K562 (cell line): Measurements from ENCODE around the gene AUNIP. TPM values are rescaled to one million over a fixed set of nuclear protein-coding genes. Genes with fewer than 3 reads are reported as not detected.

Experiments
- ATAC-seq: fragments of 200-7000 bp; cut with Tn5 transposase; 3 replicates; pipeline ENCODE4 v1.9.1; 2020; ENCODE audit warnings: moderate library complexity
- BruUV-seq: library from RNA; stranded (reverse); fragments of 400-500 nt; replicated peaks from 2 replicates; lab custom pipeline; 2021; lab: Mats Ljungman, UMichigan
- CTCF ChIA-PET: fragments of 300-600 bp; formaldehyde crosslinking; extraction: SDS; loops from one replicate; lab custom pipeline; 2021; ENCODE audit warnings: low intra/inter-chr PET ratio; lab: Yijun Ruan, JAX
- POLR2A ChIA-PET: fragments of 300-600, 350-650 bp; sonication (Branson Sonifier 250); formaldehyde crosslinking; extraction: SDS; loops from one replicate; lab custom pipeline; 2021; ENCODE audit warnings: antibody characterized with exemption, inconsistent platforms; lab: Yijun Ruan, JAX
- DNase-seq, 4 experiments: peaks; one replicate each; pipeline versions ENCODE4 v3.0.0 to v3.0.0-alpha.2; 2011 to 2018; ENCODE audit warnings: low spot score in 3 of 4, mixed read lengths in 3 of 4; ENCODE audit errors: extremely low read depth in 1 of 4
- FAIRE-seq: peaks from 2 replicates; lab custom pipeline; 2011; peaks lifted over from hg19 to GRCh38; lab: Jason Lieb, UNC
- H2AFZ ChIP-seq: 2 replicates; pipeline ENCODE4 v1.6.0; 2011; ENCODE audit warnings: low read depth, low read length, control low read depth, inconsistent platforms
- H3K27ac ChIP-seq: fragments of 200-600 bp; 3 replicates; pipeline ENCODE4 v1.8.0; 2011; ENCODE audit warnings: low read depth, mild to moderate bottlenecking, control low read depth, inconsistent platforms, low read length, moderate library complexity, mixed read lengths; ENCODE audit errors: extremely low read depth
- H3K27me3 ChIP-seq, 2 experiments: fragments of 300-600 bp in 1 of 2; 2 replicates in 1 of 2; 3 replicates in 1 of 2; pipeline versions ENCODE4 v1.6.0 to v1.8.0; 2011; ENCODE audit warnings: inconsistent platforms in 2 of 2, low read length in 2 of 2, mild to moderate bottlenecking in 1 of 2, mixed read lengths in 1 of 2, moderate library complexity in 1 of 2; ENCODE audit not compliant: control insufficient read depth in 2 of 2, insufficient read depth in 2 of 2
- H3K36me3 ChIP-seq: fragments of 300-600 bp; 3 replicates; pipeline ENCODE4 v1.8.0; 2011; ENCODE audit warnings: mild to moderate bottlenecking, low read length, inconsistent platforms; ENCODE audit not compliant: control insufficient read depth, insufficient read depth
- H3K4me1 ChIP-seq, 2 experiments: fragments of 200-600 bp in 1 of 2; replicated peaks in 1 of 2; 2 replicates in 1 of 2; 3 replicates in 1 of 2; pipeline versions ENCODE4 v1.5.1 to v1.8.0; 2011; ENCODE audit warnings: inconsistent platforms in 2 of 2, low read length in 2 of 2, mild to moderate bottlenecking in 1 of 2, mixed read lengths in 1 of 2, moderate library complexity in 1 of 2; ENCODE audit not compliant: control insufficient read depth in 2 of 2, insufficient read depth in 2 of 2
- H3K4me2 ChIP-seq: 2 replicates; pipeline ENCODE4 v1.6.1; 2011; ENCODE audit warnings: low read length, control low read depth, inconsistent platforms, mixed read lengths; ENCODE audit not compliant: insufficient read depth
- H3K4me3 ChIP-seq: fragments of 200-600 bp; sonication (generic), shearing (Covaris generic); 2 replicates; pipeline ENCODE4 v1.5.1; 2016; ENCODE audit warnings: control low read depth, inconsistent platforms
- H3K79me2 ChIP-seq: fragments of 200-600 bp; 3 replicates; pipeline ENCODE4 v1.8.0; 2011; ENCODE audit warnings: low read length, inconsistent platforms; ENCODE audit not compliant: control insufficient read depth, insufficient read depth
- H3K9ac ChIP-seq, 2 experiments: 2 replicates each; pipeline versions ENCODE4 v1.6.0 to v1.6.1; 2011; ENCODE audit warnings: low read depth in 2 of 2, low read length in 2 of 2, control low read depth in 1 of 2, inconsistent platforms in 1 of 2, mild to moderate bottlenecking in 1 of 2, mixed read lengths in 1 of 2; ENCODE audit not compliant: insufficient read depth in 1 of 2
- H3K9me1 ChIP-seq: one replicate; pipeline ENCODE4 v1.6.0; 2011; ENCODE audit warnings: inconsistent platforms, mild to moderate bottlenecking, low read length, moderate library complexity; ENCODE audit not compliant: control insufficient read depth, insufficient read depth
- H3K9me3 ChIP-seq: replicated peaks from 2 replicates; pipeline ENCODE4 v1.5.1; 2011; ENCODE audit warnings: low read depth, low read length, inconsistent platforms; ENCODE audit not compliant: control insufficient read depth, insufficient read depth
- H4K20me1 ChIP-seq: replicated peaks from 2 replicates; pipeline ENCODE4 v1.6.1; 2011; ENCODE audit warnings: low read length, inconsistent platforms, mixed read lengths; ENCODE audit not compliant: control insufficient read depth, insufficient read depth
- CBFB ChIP-seq: sonication (generic); formaldehyde crosslinking; IDR thresholded peaks from 2 replicates; pipeline ENCODE4 v1.4.0; 2020; ENCODE audit warnings: mild to moderate bottlenecking, missing genetic modification reagents
- DLX4 ChIP-seq: fragments of 250-450 bp; sonication (Bioruptor Pico); IDR thresholded peaks from 2 replicates; pipeline ENCODE4 v1.6.1; 2021; ENCODE audit warnings: mild to moderate bottlenecking
- MECOM ChIP-seq: fragments of 250-450 bp; sonication (Bioruptor Pico); IDR thresholded peaks from 2 replicates; pipeline ENCODE4 v1.8.0; 2022; ENCODE audit warnings: inconsistent platforms
- MEIS2 ChIP-seq: fragments of 450-650 bp; IDR thresholded peaks from 2 replicates; pipeline ENCODE4 v1.6.1; 2014; ENCODE audit warnings: mild to moderate bottlenecking; ENCODE audit not compliant: partially characterized antibody
- OTX1 ChIP-seq: fragments of 450-650 bp; formaldehyde crosslinking; IDR thresholded peaks from 2 replicates; pipeline ENCODE4 v1.4.0; 2022; ENCODE audit warnings: mild to moderate bottlenecking
- POLR2A ChIP-seq: fragments of 450-650 bp; conservative IDR thresholded peaks from 2 replicates; pipeline ENCODE4 v1.6.1; 2016
- ZNF140 ChIP-seq: fragments of 250-450 bp; sonication (Bioruptor Pico); IDR thresholded peaks from 2 replicates; pipeline ENCODE4 v1.8.0; 2021; ENCODE audit warnings: moderate library complexity, mild to moderate bottlenecking, inconsistent platforms
- ZNF655 ChIP-seq: fragments of 250-450 bp; sonication (Bioruptor Pico); IDR thresholded peaks from 2 replicates; pipeline ENCODE4 v1.5.0; 2021
- WGBS: fragments of 100-300 bp; shearing (Covaris generic); methylation state at CpG from one replicate; pipeline ENCODE4 v1.1.6; 2016; ENCODE audit warnings: low coverage, mixed read lengths; ENCODE audit not compliant: insufficient coverage; ENCODE audit errors: missing lambda C conversion rate; 5-methylcytosine and 5-hydroxymethylcytosine counted together
- in situ Hi-C: fragments of 300-500 bp; cut with MboI; formaldehyde crosslinking; loops from 4 replicates; pipeline ENCODE4 v1.15.0; 2018; ENCODE audit warnings: inconsistent platforms, mixed read lengths
- intact Hi-C: fragments of 100-400 bp; cut with micrococcal nuclease; formaldehyde crosslinking; loops from 2 replicates; pipeline ENCODE4 v1.14.2; 2022
- polyA plus RNA-seq, 8 experiments: library from polyadenylated mRNA; depleted of rRNA in 4 of 8; stranded (reverse) in 5 of 8; unstranded in 3 of 8; fragments of >200 nt; fragmentation: Nextera tagmentation in 2 of 8; fragmentation: Illumina TruSeq in 1 of 8; extraction: Ambion mirVana in 2 of 8; extraction: Trizol in 1 of 8; gene quantifications; 2 replicates each; pipeline versions ENCODE4 v1.2.1 to v1.2.3, GENCODE V29; 2011 to 2014; ENCODE audit warnings: inconsistent platforms in 1 of 8, missing spikeins in 1 of 8
- total RNA-seq, 7 experiments: library from RNA; depleted of rRNA in 6 of 7; stranded (reverse); fragments of >200 nt in 6 of 7; fragmentation: Illumina TruSeq in 2 of 7; extraction: Trizol in 2 of 7; gene quantifications; 2 replicates each; pipeline versions ENCODE4 v1.2.1 to v1.2.3, GENCODE V29; 2011 to 2021; ENCODE audit warnings: low replicate concordance in 1 of 7

The AUNIP gene
- total and polyA plus RNA-seq, 9 of the 15 experiments (the other 6 are each of a cell fraction or from before 2014, with no cell fraction given), result 12.1 to 53.8 (median 47.1) TPM

GRCh38 chr1:25787760-25788166 is 71.5 kb downstream of the AUNIP start:
- H4K20me1 ChIP-seq, result 0 out of 2 replicates have a peak, but pooled peaks cover 5% of the 10 kb centered on the region
- H3K4me1 ChIP-seq, result peaks cover 18 to 19% of the 10 kb centered on the region in 2 experiments
- DNase-seq (no peak), ATAC-seq (no peak), FAIRE-seq (no peak)
- no peak overlapping the region for H3K27ac ChIP-seq
- no peak overlapping the region for H3K9ac ChIP-seq
- no peaks in the 10 kb centered on the region for H3K36me3 ChIP-seq
- H3K4me3 ChIP-seq, result no peak overlapping the region
- intact Hi-C loops, result no loop called here
- no peak overlapping the region for H2AFZ ChIP-seq
- peaks cover 3% of the 10 kb centered on the region for H3K9me1 ChIP-seq
- POLR2A ChIA-PET, result interaction anchor here (0.6 to 1.5 kb wide), 5 partner anchors 8 to 684 kb away, joined by 3 to 6 read pairs (median 3); partner anchors contain the start of gene HMGN2
- no peaks in the 10 kb centered on the region for H3K9me3 ChIP-seq
- H3K27me3 ChIP-seq, result peaks cover 21 to 44% of the 10 kb centered on the region in 2 experiments
- CTCF ChIA-PET, result no interaction called here
- BruUV-seq, result no TSS peak
- TF ChIP-seq DLX4 (no peak), MECOM (CRISPR knock-in tag) (no peak), ZNF655 (no peak), OTX1 (CRISPR knock-in tag) (no peak), CBFB (CRISPR knock-in tag) (no peak), POLR2A (no peak), MEIS2 (no peak), ZNF140 (CRISPR knock-in tag) (no peak)
- TF ChIP-seq, all 486 proteins: peak for 0
- 24% methylated on average over 5 of the region's 5 CpGs for WGBS
- Histone ChIP-seq H3K4me2 (no peak overlapping the region), H3K79me2 (no peaks in the 10 kb centered on the region)
- in situ Hi-C loops, result no loop called here
